Stimulated activated CD8-positive, alpha-beta memory T cell treated with anti-CD3 and anti-CD28 coated beads, Interleukin-12 subunit alpha, Interleukin-12 subunit beta, amount 100 ng/mL, for 24 hours (primary cell): Measurements from ENCODE around the gene MLEC.

Experiments
- DNase-seq: peaks from one replicate; pipeline ENCODE4 v3.0.0-alpha.2; 2020; ENCODE audit errors: extremely low read depth

The MLEC gene

GRCh38 chr12:120741476-120742421 lies 54.8 kb downstream of the MLEC start:
- DNase-seq = no peak

DNA sequence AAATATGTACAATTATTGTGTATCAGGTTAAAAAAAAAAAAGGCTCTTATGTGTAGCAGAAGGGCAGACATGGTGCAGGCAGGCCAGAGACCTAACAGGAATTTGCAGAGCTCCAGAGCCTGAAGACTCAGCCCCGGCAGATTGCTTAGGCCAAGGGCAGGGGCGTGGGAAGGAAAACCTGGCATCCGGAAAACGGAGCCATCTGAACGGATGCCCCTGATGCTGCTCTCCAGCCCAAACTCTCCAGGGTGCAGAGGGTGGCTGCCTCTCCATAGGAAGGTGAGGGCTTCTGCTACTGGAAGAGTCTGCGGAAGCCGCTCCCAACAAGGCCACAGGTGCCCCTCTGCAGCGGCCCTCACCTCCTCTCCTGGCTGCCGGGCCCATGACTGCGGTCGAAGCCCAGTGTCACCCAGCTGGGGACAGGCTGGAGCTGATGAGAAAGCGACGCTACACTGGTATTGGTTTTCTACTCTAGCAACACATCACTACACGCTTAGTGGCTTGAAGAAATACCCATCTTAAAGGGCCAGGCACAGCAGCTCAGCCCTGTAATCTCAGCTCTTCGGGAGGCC lies 58.1 kb downstream of the MLEC start:
- DNase-seq = no peak

- no peak for DNase-seq
Observed at GRCh38 chr12:120748242-120748641, 61.3 kb downstream of the MLEC start.

DNA sequence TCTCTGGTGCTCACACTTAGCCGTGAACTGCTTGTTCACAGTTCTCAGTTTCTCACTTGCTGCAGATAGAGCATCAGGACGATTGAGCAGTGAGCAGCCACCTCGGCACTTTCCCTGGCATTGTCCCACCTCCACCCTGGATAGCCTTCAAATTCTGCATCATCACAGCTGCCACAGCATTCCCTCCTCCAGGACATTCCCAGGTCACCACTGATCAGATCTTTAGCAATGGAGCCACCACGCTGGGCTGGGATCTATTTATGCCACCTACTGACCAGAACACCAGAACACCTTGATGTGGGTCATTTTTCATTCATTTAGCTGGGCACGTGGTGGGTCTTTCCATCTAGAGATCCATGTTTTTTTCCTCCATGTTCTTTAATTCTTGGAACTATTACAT lies 62.3 kb downstream of the MLEC start:
- DNase-seq = no peak

DNA sequence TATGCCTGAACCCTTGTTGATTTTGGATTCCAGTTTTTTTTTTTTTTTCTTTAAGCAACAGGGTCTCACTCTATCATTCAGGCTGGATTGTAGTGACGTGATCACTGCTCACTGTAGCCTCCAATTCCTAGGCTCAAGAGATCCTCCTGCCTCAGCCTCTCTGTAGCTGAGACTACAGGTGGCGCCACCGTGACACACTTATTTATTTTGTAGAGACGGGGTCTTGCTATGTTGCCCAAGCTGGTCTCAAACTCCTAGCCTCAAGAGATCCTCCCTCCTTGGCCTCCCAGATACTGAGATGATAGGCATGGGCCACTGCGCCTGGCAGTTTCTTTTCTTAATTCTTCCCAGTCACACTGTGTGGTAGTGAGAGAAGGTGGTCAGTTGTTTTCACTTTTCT lies 63.9 kb downstream of the MLEC start:
- DNase-seq = no peak

DNA sequence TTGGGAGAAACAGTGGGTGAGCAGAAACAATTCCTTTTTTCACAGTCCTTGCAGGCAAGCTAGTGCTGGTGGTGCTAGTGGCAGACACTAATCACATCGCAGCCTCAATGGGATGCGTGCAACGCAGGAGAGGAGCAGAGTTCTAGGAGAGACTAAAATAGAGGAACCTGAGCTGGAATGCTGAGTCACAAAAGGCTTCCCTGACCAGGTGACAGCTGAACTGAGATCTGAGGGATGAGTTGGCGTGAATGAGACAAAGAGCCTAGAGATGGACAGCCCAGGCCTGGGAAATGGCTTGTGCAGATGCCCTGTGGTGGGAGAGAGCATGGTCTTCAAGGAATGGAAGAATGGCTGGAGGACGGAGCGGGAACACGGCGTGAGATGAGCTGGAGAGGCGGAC lies 64.4 kb downstream of the MLEC start:
- DNase-seq = no peak
